ENCODE results near the gene USE1. TPM values are rescaled to one million over a fixed set of nuclear protein-coding genes. Genes with fewer than 3 reads are reported as not detected.

USE1 gene
- total RNA-seq, 1 donor = 27.8 TPM

GRCh38 chr19:17194608-17195007 is 20.5 kb upstream of the USE1 start:
- H3K4me3 ChIP-seq (ENCODE audit: low read depth, low read length) = no peak overlapping the region
- no peak for DNase-seq (ENCODE audit: low read depth)
- no peak for TF ChIP-seq CTCF (IDR thresholded peaks at IDR 0.05; ENCODE audit: insufficient read depth, low read length)

GRCh38 chr19:17195106-17195505 is 20.1 kb upstream of the USE1 start:
- H3K4me3 ChIP-seq (ENCODE audit: low read depth, low read length) = no peak overlapping the region
- no peak for TF ChIP-seq CTCF (IDR thresholded peaks at IDR 0.05; ENCODE audit: insufficient read depth, low read length)
- DNase-seq (ENCODE audit: low read depth) = no peak

DNA sequence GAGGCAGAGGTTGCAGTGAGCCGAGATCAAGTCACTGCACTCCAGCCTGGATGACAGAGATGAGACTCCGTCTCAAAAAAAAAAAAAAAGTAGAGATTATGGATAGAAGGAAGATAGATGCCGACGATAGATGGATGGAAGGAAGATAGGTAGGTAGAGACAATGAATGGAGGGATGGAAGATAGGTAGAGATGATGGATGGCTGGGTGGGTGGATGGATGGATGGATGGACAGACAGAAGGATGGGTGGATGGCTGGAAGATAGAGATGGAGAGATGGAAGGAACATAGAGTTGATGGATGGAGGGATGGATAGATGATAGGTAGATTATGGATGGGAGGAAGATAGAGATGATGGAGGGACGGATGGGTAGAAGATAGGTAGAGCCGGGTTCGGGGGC is 18.5 kb upstream of the USE1 start:
- TF ChIP-seq CTCF (IDR thresholded peaks at IDR 0.05; ENCODE audit: insufficient read depth, low read length) = no peak
- DNase-seq (ENCODE audit: low read depth) = no peak
- no peak overlapping the region for H3K4me3 ChIP-seq (ENCODE audit: low read depth, low read length)

DNA sequence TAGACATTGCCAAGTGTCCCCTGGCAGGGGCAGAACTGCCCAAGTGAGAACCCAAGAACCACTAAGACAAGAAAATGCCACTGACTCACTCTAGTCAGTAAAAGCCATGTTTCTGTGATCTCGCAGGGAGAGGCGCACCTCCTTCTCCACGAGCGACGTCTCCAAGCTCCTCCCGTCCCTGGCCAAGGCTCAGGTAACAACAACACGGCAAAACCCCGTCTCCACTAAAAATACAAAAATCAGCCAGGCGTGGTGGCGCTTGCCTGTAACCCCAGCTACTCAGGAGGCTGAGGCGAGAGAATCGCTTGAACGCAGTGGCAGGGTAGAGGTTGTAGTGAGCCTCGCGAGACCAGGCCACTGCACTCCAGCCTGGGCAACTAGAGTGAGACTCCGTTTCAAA is 17.5 kb upstream of the USE1 start:
- DNase-seq (ENCODE audit: low read depth) = no peak
- no peak overlapping the region for H3K4me3 ChIP-seq (ENCODE audit: low read depth, low read length)
- TF ChIP-seq CTCF (IDR thresholded peaks at IDR 0.05; ENCODE audit: insufficient read depth, low read length) = no peak

- no peak for TF ChIP-seq CTCF (IDR thresholded peaks at IDR 0.05; ENCODE audit: insufficient read depth, low read length)
- no peak for DNase-seq (ENCODE audit: low read depth)
- no peak overlapping the region for H3K4me3 ChIP-seq (ENCODE audit: low read depth, low read length)
These were observed 14.6 kb upstream of the USE1 start for GRCh38 chr19:17200408-17201079.

GRCh38 chr19:17202249-17202648 is 12.9 kb upstream of the USE1 start:
- TF ChIP-seq CTCF (IDR thresholded peaks at IDR 0.05; ENCODE audit: insufficient read depth, low read length) = no peak
- no peak for DNase-seq (ENCODE audit: low read depth)
- H3K4me3 ChIP-seq (ENCODE audit: low read depth, low read length) = no peak overlapping the region

DNA sequence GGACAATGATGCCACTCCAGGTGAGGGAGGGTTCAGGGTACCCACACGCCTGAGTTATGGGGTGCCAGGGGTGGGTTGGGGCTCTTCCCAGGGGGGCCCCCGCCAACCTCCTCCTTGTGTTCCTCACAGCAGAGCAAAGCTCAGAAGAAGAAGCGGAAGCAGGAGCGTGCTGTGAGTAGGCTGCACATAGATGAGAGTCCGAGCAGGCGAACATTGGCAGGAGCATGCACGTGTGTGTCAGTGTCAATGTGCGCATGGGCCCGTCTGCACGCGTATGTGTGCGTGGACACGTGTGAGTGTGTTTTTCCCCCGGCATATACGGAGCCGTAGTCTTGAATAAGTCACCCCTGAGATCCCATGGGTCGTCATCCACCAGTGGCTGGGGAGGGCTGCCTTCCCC is 12.4 kb upstream of the USE1 start:
- DNase-seq (ENCODE audit: low read depth) = no peak
- no peak for TF ChIP-seq CTCF (IDR thresholded peaks at IDR 0.05; ENCODE audit: insufficient read depth, low read length)
- no peak overlapping the region for H3K4me3 ChIP-seq (ENCODE audit: low read depth, low read length)

Measured in fibroblast of the aortic adventitia (primary cell).